Calu3 (cell line): ENCODE measurements around the gene FPGS. TPM values are rescaled to one million over a fixed set of nuclear protein-coding genes. Genes with fewer than 3 reads are reported as not detected.

Source experiments
- BruUV-seq: library from RNA; stranded (reverse); fragments of 400-500 nt; replicated peaks from 2 replicates; lab custom pipeline; 2021; lab: Mats Ljungman, UMichigan
- CTCF ChIA-PET: fragments of 300-600 bp; sonication (Branson Sonifier 250); formaldehyde crosslinking; loops from one replicate; lab custom pipeline; 2022; ENCODE audit warnings: antibody characterized with exemption; lab: Charles Lee
- DNase-seq: peaks from one replicate; pipeline ENCODE4 v3.0.0; 2022
- H3K27ac Mint-ChIP-seq: one replicate; pipeline ENCODE4 v1.8.0; 2022; ENCODE audit warnings: mixed read lengths; ENCODE audit not compliant: unreplicated experiment
- H3K27me3 Mint-ChIP-seq: one replicate; pipeline ENCODE4 v1.8.0; 2022; ENCODE audit warnings: mixed read lengths; ENCODE audit not compliant: unreplicated experiment
- H3K36me3 Mint-ChIP-seq: one replicate; pipeline ENCODE4 v1.8.0; 2022; ENCODE audit warnings: mild to moderate bottlenecking, moderate library complexity, mixed read lengths; ENCODE audit not compliant: insufficient read depth, unreplicated experiment
- H3K4me1 Mint-ChIP-seq: one replicate; pipeline ENCODE4 v1.8.0; 2022; ENCODE audit warnings: mild to moderate bottlenecking, low read depth, mixed read lengths; ENCODE audit not compliant: unreplicated experiment
- H3K4me3 Mint-ChIP-seq: one replicate; pipeline ENCODE4 v1.8.0; 2022; ENCODE audit warnings: mild to moderate bottlenecking, low read depth, moderate library complexity, mixed read lengths; ENCODE audit not compliant: unreplicated experiment
- H3K9me3 Mint-ChIP-seq: one replicate; pipeline ENCODE4 v1.8.0; 2022; ENCODE audit warnings: low read depth, mixed read lengths; ENCODE audit not compliant: unreplicated experiment
- intact Hi-C: fragments of 100-400 bp; cut with micrococcal nuclease; formaldehyde crosslinking; loops from one replicate; pipeline ENCODE4 v1.10.0; 2022; ENCODE audit not compliant: unreplicated experiment
- total RNA-seq: library from RNA; stranded (reverse); gene quantifications from 2 replicates; pipeline ENCODE4 v1.2.3, GENCODE V29; 2022
- TF ChIP-seq, protein P1 (sequence below): fragments of 200-600 bp; IDR thresholded peaks from one replicate; pipeline ENCODE4 v1.8.0; 2022; ENCODE audit warnings: antibody characterized with exemption; ENCODE audit not compliant: unreplicated experiment

FPGS gene
- total RNA-seq, 1 experiment from 2014 or later, result 75.2 TPM

DNA sequence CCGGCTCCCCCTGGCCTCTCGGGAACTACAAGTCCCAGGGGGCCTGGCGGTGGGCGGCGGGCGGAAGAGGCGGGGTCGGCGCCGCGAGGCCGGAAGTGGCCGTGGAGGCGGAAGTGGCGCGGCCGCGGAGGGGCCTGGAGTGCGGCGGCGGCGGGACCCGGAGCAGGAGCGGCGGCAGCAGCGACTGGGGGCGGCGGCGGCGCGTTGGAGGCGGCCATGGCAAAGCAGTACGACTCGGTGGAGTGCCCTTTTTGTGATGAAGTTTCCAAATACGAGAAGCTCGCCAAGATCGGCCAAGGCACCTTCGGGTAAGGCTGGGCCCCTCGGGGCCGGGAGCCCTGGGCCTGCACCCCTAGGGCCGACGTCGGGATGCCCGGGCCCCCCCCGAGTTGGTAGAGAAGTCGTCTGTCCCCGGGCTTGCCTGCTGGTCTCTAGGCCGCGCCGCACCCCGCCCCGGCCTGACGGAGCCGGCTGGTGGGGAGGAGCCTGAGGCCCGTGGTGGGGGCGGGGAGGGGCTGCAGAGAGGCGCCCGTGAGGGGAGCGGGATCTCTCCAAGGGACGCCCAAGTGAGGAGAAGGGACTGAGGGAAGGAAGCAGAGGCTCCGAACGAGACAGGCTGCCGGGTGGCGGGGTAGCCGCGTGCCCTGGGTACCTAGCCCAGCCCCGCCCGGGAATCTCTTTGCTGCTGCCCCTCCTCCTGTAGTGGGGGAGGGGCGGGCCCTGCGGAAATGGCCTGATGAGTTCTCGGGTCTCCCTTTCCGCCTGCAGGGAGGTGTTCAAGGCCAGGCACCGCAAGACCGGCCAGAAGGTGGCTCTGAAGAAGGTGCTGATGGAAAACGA is 16.5 kb upstream of the FPGS start, which contains the start of gene CDK9:
Gene CDK9 (plus strand): TSS at position 102 of the 840 bp plus-strand sequence. CDS start 115 bp downstream, at position 217.
- Mint-ChIP-seq H3K36me3 (peaks cover 60% of the 10 kb centered on the region), H3K27ac (peak within 1 kb of the TSS; percentile 56), H3K27me3 (no peaks in the 10 kb centered on the region), H3K4me1 (no peaks in the 10 kb centered on the region), H3K9me3 (no peaks in the 10 kb centered on the region), H3K4me3 (peak within 1 kb of the TSS; percentile 86)
- TF ChIP-seq, protein P1, sequence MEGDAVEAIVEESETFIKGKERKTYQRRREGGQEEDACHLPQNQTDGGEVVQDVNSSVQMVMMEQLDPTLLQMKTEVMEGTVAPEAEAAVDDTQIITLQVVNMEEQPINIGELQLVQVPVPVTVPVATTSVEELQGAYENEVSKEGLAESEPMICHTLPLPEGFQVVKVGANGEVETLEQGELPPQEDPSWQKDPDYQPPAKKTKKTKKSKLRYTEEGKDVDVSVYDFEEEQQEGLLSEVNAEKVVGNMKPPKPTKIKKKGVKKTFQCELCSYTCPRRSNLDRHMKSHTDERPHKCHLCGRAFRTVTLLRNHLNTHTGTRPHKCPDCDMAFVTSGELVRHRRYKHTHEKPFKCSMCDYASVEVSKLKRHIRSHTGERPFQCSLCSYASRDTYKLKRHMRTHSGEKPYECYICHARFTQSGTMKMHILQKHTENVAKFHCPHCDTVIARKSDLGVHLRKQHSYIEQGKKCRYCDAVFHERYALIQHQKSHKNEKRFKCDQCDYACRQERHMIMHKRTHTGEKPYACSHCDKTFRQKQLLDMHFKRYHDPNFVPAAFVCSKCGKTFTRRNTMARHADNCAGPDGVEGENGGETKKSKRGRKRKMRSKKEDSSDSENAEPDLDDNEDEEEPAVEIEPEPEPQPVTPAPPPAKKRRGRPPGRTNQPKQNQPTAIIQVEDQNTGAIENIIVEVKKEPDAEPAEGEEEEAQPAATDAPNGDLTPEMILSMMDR, result no peak
- CTCF ChIA-PET, result interaction anchor here (0.6 to 1.3 kb wide), 3 partner anchors 40 to 131 kb away, joined by 3 to 8 read pairs (median 3); partner anchors contain the start of genes ST6GALNAC4 and TOR2A
- DNase-seq, result peak; percentile 91
- BruUV-seq, result no TSS peak
- intact Hi-C loops, result no loop called here

DNA sequence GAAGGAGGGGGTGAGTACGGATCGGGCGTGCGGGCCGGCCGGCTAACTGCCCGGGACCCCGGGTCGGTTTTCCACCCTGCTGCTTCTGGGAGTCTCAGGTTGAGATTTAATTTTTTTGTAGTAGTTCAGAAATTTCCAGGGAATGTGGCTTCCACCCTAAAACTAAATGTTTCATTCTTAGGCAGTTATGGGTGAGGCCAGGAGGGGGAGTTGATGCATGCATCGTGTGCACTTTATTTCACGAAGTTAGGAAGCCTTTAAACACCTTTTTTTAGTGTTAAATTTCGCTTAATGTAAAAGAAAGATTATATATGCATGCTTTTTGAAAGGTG is 15.9 kb upstream of the FPGS start:
- CTCF ChIA-PET, result interaction anchor here (1.1 kb wide), 1 partner anchor 135 kb away, joined by 3 read pairs; no protein-coding TSS in a partner anchor
- peak overlapping the region; percentile 86 for H3K4me3 Mint-ChIP-seq
- no peaks in the 10 kb centered on the region for H3K4me1 Mint-ChIP-seq
- DNase-seq, result no peak
- peaks cover 66% of the 10 kb centered on the region for H3K36me3 Mint-ChIP-seq
- H3K27me3 Mint-ChIP-seq, result no peaks in the 10 kb centered on the region
- TF ChIP-seq, protein P1, result no peak
- H3K27ac Mint-ChIP-seq, result peak overlapping the region; percentile 17
- no peaks in the 10 kb centered on the region for H3K9me3 Mint-ChIP-seq
- intact Hi-C loops, result no loop called here
- no TSS peak for BruUV-seq

DNA sequence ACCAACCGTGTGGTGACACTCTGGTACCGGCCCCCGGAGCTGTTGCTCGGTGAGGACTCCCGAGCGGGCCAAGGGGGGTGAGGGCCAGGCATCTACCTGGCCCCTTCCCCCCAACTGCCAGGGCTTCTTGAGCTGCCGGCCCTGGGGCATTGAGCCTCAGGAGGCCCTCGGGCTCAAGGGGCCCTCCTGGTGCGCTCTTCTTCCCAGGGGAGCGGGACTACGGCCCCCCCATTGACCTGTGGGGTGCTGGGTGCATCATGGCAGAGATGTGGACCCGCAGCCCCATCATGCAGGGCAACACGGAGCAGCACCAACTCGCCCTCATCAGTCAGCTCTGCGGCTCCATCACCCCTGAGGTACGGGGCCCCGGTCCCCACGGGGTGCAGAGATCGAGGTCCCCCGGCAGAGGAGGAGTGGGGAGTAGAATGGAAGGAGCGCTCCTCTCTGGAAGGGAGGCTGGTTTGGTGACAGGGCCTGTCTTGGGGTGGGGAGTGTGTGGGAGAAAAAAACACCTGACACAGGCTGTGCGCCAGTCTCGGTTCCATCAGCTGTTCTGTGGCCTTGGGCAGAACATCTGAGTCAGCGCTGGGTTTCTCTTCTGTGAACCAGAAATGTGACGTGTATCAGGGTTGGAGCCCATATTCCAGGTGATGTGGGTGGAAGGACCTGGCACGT is 14.2 kb upstream of the FPGS start:
- Mint-ChIP-seq H3K27me3 (no peaks in the 10 kb centered on the region), H3K4me1 (no peaks in the 10 kb centered on the region), H3K9me3 (no peaks in the 10 kb centered on the region), H3K4me3 (no peak overlapping the region), H3K36me3 (peaks cover 80% of the 10 kb centered on the region), H3K27ac (no peak overlapping the region)
- CTCF ChIA-PET, result interaction anchor here (0.5 kb wide), 1 partner anchor 45 kb away, joined by 3 read pairs; no protein-coding TSS in a partner anchor
- no peak for DNase-seq
- intact Hi-C loops, result no loop called here
- TF ChIP-seq, protein P1, result no peak
- no TSS peak for BruUV-seq

DNA sequence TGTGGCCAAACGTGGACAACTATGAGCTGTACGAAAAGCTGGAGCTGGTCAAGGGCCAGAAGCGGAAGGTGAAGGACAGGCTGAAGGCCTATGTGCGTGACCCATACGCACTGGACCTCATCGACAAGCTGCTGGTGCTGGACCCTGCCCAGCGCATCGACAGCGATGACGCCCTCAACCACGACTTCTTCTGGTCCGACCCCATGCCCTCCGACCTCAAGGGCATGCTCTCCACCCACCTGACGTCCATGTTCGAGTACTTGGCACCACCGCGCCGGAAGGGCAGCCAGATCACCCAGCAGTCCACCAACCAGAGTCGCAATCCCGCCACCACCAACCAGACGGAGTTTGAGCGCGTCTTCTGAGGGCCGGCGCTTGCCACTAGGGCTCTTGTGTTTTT is 13.5 kb upstream of the FPGS start:
- Mint-ChIP-seq H3K4me3 (no peak overlapping the region), H3K27me3 (no peaks in the 10 kb centered on the region), H3K36me3 (peaks cover 79% of the 10 kb centered on the region), H3K9me3 (no peaks in the 10 kb centered on the region), H3K4me1 (no peaks in the 10 kb centered on the region), H3K27ac (no peak overlapping the region)
- DNase-seq, result no peak
- TF ChIP-seq, protein P1, result no peak
- BruUV-seq, result TSS peak; percentile 0
- CTCF ChIA-PET, result no interaction called here
- intact Hi-C loops, result no loop called here
